Keratinocyte (primary cell): ENCODE data around the gene RPS21. TPM values are rescaled to one million over a fixed set of nuclear protein-coding genes. Genes with fewer than 3 reads are reported as not detected.

ENCODE experiments used
- DNase-seq: peaks from one replicate; pipeline ENCODE4 v3.0.0-alpha.2; 2011; ENCODE audit warnings: low read depth, missing footprints, low spot score
- FAIRE-seq: peaks from 2 replicates; lab custom pipeline; 2011; peaks lifted over from hg19 to GRCh38; lab: Jason Lieb, UNC
- H2AFZ ChIP-seq: 2 replicates; pipeline ENCODE4 v1.6.0; 2012; ENCODE audit warnings: low read length, control low read depth, inconsistent platforms; ENCODE audit not compliant: control insufficient read depth
- H3K27ac ChIP-seq: 2 replicates; pipeline ENCODE4 v1.5.1; 2011; ENCODE audit warnings: low read length; ENCODE audit not compliant: control insufficient read depth, insufficient read depth
- H3K27me3 ChIP-seq: 3 replicates; pipeline ENCODE4 v1.6.0; 2011; ENCODE audit warnings: low read length; ENCODE audit not compliant: control insufficient read depth, insufficient read depth; ENCODE audit errors: extremely low read depth
- H3K36me3 ChIP-seq, 2 experiments: 2 replicates in 1 of 2; 3 replicates in 1 of 2; pipeline ENCODE4 v1.5.1; 2011; ENCODE audit warnings: low read length in 2 of 2, mild to moderate bottlenecking in 1 of 2; ENCODE audit not compliant: control insufficient read depth in 2 of 2, insufficient read depth in 2 of 2; ENCODE audit errors: extremely low read depth in 1 of 2
- H3K4me1 ChIP-seq: 3 replicates; pipeline ENCODE4 v1.5.1; 2011; ENCODE audit warnings: low read length; ENCODE audit not compliant: control insufficient read depth, insufficient read depth; ENCODE audit errors: extremely low read depth
- H3K4me2 ChIP-seq: 3 replicates; pipeline ENCODE4 v1.6.0; 2011; ENCODE audit warnings: low read depth, low read length; ENCODE audit not compliant: control insufficient read depth, insufficient read depth; ENCODE audit errors: extremely low read depth
- H3K4me3 ChIP-seq, 3 experiments: fragments of 200-600 bp in 1 of 3; sonication (generic) in 1 of 3; 2 replicates in 2 of 3; 3 replicates in 1 of 3; pipeline ENCODE4 v1.5.1; 2011 to 2016; ENCODE audit warnings: low read length in 3 of 3, mild to moderate bottlenecking in 3 of 3, control low read depth in 2 of 3, inconsistent platforms in 1 of 3, low read depth in 1 of 3, mixed read lengths in 1 of 3, mixed run types in 1 of 3, moderate library complexity in 1 of 3; ENCODE audit not compliant: control insufficient read depth in 2 of 3, insufficient read depth in 2 of 3; ENCODE audit errors: extremely low read depth in 1 of 3
- H3K79me2 ChIP-seq: 2 replicates; pipeline ENCODE4 v1.6.0; 2012; ENCODE audit warnings: low read length; ENCODE audit not compliant: control insufficient read depth, insufficient read depth
- H3K9ac ChIP-seq: 3 replicates; pipeline ENCODE4 v1.6.0; 2011; ENCODE audit warnings: low read length; ENCODE audit not compliant: control insufficient read depth, insufficient read depth; ENCODE audit errors: extremely low read depth
- H3K9me1 ChIP-seq: 3 replicates; pipeline ENCODE4 v1.6.0; 2011; ENCODE audit warnings: low read length; ENCODE audit not compliant: control insufficient read depth, insufficient read depth; ENCODE audit errors: extremely low read depth
- H3K9me3 ChIP-seq: 2 replicates; pipeline ENCODE4 v1.5.1; 2012; ENCODE audit warnings: low read depth, low read length; ENCODE audit not compliant: control insufficient read depth
- H4K20me1 ChIP-seq: 3 replicates; pipeline ENCODE4 v1.6.0; 2011; ENCODE audit warnings: low read length; ENCODE audit not compliant: control insufficient read depth, insufficient read depth; ENCODE audit errors: extremely low read depth
- EZH2 ChIP-seq: IDR thresholded peaks from one replicate; pipeline ENCODE4 v1.6.1; 2012; ENCODE audit warnings: inconsistent platforms, mild to moderate bottlenecking, low read length, moderate library complexity
- dilution Hi-C: fragments of 300-500 bp; cut with MboI; formaldehyde crosslinking; loops from one replicate; pipeline ENCODE4 v1.7.0; 2020; ENCODE audit warnings: low sequenced_read_pairs; ENCODE audit not compliant: extremely low pct_ligation_motif_present
- polyA plus RNA-seq, 5 experiments: library from polyadenylated mRNA; depleted of rRNA in 3 of 5; stranded (reverse) in 3 of 5; stranded (forward) in 1 of 5; unstranded in 1 of 5; fragments of >200 nt; gene quantifications; 1 replicate in 1 of 5; 2 replicates in 3 of 5; 3 replicates in 1 of 5; pipeline versions ENCODE4 v1.2.1 to v1.2.3, GENCODE V29; 2011 to 2012; ENCODE audit warnings: missing spikeins in 2 of 5, low read depth in 1 of 5, low replicate concordance in 1 of 5
- TF ChIP-seq, protein P1 (sequence below), 3 experiments: IDR thresholded peaks in 1 of 3; conservative IDR thresholded peaks in 1 of 3; optimal IDR thresholded peaks in 1 of 3; 2 replicates in 2 of 3; 3 replicates in 1 of 3; pipeline versions ENCODE3 to v1.5.1; 2011; ENCODE audit warnings: low read length in 3 of 3, mild to moderate bottlenecking in 3 of 3, moderate library complexity in 2 of 3, control low read depth in 1 of 3, inconsistent platforms in 1 of 3; ENCODE audit not compliant: insufficient read depth in 2 of 3; ENCODE audit errors: extremely low read depth in 1 of 3

The RPS21 gene
- polyA plus RNA-seq, 1 donor (not counting 4 experiments of a cell fraction or from before 2014, with no cell fraction given): 3,874 TPM

DNA sequence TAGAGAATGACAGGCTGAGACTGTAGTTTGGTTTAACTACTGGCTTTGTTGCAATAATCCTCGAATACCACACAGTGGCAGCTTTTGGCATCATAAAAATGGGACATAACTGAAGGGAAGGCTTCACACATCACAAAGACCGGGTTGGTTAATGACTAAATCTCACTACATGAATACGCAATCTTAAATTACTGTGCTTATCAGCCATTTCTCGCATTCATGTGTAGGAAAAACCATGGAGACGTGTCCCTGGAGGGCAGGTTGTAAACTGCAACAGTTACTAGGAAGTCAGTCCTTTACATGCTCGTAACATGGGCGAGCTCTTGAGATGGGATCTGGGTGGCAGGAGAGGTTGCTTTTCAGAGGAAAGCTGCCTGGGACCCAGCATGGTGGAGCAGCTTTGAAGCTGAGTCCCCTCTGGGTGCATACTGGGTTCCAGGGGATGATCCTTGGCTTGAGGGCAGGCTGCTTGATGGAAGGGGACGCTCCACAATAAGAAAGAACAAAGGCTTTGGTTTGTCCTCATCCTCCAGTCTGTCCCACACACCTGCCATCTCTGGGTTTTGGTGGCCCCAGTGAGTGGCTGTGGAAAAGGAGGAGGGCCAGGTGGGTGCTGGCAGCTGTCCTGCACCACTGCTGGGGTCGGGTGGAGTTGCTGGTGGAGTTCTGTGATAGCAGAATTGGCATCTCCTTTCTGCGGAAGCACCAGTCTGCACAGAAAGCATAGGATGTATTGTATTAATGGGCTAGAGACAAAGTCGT is 2.1 kb downstream of the RPS21 start:
- H3K4me3 ChIP-seq: no peak overlapping the region
- H2AFZ ChIP-seq: no peak overlapping the region
- FAIRE-seq (no peak), DNase-seq (no peak)
- H3K36me3 ChIP-seq: peaks cover 22 to 25% of the 10 kb centered on the region in 2 experiments
- H3K9ac ChIP-seq: no peak overlapping the region
- H3K4me2 ChIP-seq: no peak overlapping the region
- dilution Hi-C loops: no loop called here
- H4K20me1 ChIP-seq: peaks cover 10% of the 10 kb centered on the region
- H3K27ac ChIP-seq: no peak overlapping the region
- no peaks in the 10 kb centered on the region for H3K9me3 ChIP-seq
- no peaks in the 10 kb centered on the region for H3K9me1 ChIP-seq
- H3K79me2 ChIP-seq: peaks cover 55% of the 10 kb centered on the region
- H3K4me1 ChIP-seq: peaks cover 18% of the 10 kb centered on the region
- H3K27me3 ChIP-seq: no peaks in the 10 kb centered on the region
- no peak for TF ChIP-seq EZH2
- TF ChIP-seq, protein P1, sequence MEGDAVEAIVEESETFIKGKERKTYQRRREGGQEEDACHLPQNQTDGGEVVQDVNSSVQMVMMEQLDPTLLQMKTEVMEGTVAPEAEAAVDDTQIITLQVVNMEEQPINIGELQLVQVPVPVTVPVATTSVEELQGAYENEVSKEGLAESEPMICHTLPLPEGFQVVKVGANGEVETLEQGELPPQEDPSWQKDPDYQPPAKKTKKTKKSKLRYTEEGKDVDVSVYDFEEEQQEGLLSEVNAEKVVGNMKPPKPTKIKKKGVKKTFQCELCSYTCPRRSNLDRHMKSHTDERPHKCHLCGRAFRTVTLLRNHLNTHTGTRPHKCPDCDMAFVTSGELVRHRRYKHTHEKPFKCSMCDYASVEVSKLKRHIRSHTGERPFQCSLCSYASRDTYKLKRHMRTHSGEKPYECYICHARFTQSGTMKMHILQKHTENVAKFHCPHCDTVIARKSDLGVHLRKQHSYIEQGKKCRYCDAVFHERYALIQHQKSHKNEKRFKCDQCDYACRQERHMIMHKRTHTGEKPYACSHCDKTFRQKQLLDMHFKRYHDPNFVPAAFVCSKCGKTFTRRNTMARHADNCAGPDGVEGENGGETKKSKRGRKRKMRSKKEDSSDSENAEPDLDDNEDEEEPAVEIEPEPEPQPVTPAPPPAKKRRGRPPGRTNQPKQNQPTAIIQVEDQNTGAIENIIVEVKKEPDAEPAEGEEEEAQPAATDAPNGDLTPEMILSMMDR (optimal IDR thresholded peaks at IDR 0.05 in 1 of 3, IDR thresholded peaks at IDR 0.05 in 1 of 3, conservative IDR thresholded peaks at IDR 0.05 in 1 of 3; ENCODE audit: extremely low read depth in 1 of 3, insufficient read depth in 2 of 3, low read length in 3 of 3): peak in 2 of 3 experiments; percentile 4 to 28

DNA sequence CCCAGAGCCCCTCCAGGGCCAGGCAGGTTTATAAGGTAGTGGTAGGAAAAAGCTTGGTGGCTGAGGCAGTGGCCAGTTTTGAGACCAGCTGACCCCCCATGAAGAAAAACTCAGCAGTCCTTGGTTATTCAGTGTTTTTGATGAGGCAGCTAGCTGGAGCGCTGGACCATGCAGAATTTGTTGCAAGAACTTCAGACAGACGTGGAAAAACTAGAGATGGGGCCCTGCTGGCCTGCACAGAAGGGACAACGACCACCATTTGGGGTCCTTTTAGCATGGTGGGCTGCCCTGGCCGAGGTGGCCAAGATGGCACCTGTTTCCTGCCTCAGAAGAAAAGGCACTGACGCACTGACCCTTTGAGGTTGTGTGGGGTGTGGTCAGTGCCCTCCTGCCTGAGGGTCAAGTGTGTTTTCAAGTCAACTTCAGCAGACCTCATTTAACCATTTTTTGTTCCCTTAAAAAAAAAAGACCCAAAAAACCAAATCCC is 2.7 kb downstream of the RPS21 start:
- dilution Hi-C loops: no loop called here
- no peak overlapping the region for H3K4me3 ChIP-seq
- peaks cover 18% of the 10 kb centered on the region for H3K4me1 ChIP-seq
- no peaks in the 10 kb centered on the region for H3K9me3 ChIP-seq
- H3K36me3 ChIP-seq: peaks cover 23 to 25% of the 10 kb centered on the region in 2 experiments
- H3K9ac ChIP-seq: no peak overlapping the region
- H4K20me1 ChIP-seq: peaks cover 10% of the 10 kb centered on the region
- no peaks in the 10 kb centered on the region for H3K9me1 ChIP-seq
- DNase-seq (no peak), FAIRE-seq (no peak)
- no peaks in the 10 kb centered on the region for H3K27me3 ChIP-seq
- no peak overlapping the region for H3K4me2 ChIP-seq
- no peak overlapping the region for H3K27ac ChIP-seq
- TF ChIP-seq EZH2: no peak
- TF ChIP-seq, protein P1 (optimal IDR thresholded peaks at IDR 0.05 in 1 of 3, IDR thresholded peaks at IDR 0.05 in 1 of 3, conservative IDR thresholded peaks at IDR 0.05 in 1 of 3; ENCODE audit: extremely low read depth in 1 of 3, insufficient read depth in 2 of 3, low read length in 3 of 3): no peak
- peaks cover 49% of the 10 kb centered on the region for H3K79me2 ChIP-seq
- H2AFZ ChIP-seq: no peak overlapping the region
